Islet of Langerhans (tissue), 1 donor: Measurements from ENCODE around the gene CDC45.
"Not testable (repeated sequence)": the region's sequence is repeated elsewhere in the genome, so short reads cannot be mapped to it uniquely, and the experiment has no call there.

ENCODE experiments used
- FAIRE-seq: peaks from one replicate; lab custom pipeline; 2011; peaks lifted over from hg19 to GRCh38; lab: Jason Lieb, UNC

Gene CDC45

GRCh38 chr22:19479355-19480172, at the start of gene CDC45:
TSS of gene CDC45 (plus strand) at chr22:19479920. CDS start at chr22:19479969, 49 bp downstream.
- peak; percentile 91 for FAIRE-seq

GRCh38 chr22:19429950-19430889, 49.5 kb upstream of the CDC45 start:
- no peak for FAIRE-seq

- FAIRE-seq = no peak
These were observed 48.7 kb upstream of the CDC45 start for GRCh38 chr22:19430890-19431541.

- no peak for FAIRE-seq
These were observed 48.0 kb upstream of the CDC45 start, which contains the start of gene HIRA for GRCh38 chr22:19431649-19432132. TSS of gene HIRA (minus strand) at chr22:19431733. CDS start at chr22:19431476, 257 bp downstream.

GRCh38 chr22:19432133-19432851, 47.4 kb upstream of the CDC45 start, which contains the start of gene MRPL40:
TSS of gene MRPL40 (plus strand) at chr22:19432545. CDS start at chr22:19432555, 10 bp downstream.
- no peak for FAIRE-seq

GRCh38 chr22:19434401-19434800, 45.3 kb upstream of the CDC45 start:
- no peak for FAIRE-seq

GRCh38 chr22:19434829-19435580, 44.7 kb upstream of the CDC45 start:
- FAIRE-seq = no peak

GRCh38 chr22:19436444-19437161, 43.1 kb upstream of the CDC45 start:
- not testable (repeated sequence) for FAIRE-seq

GRCh38 chr22:19438298-19438697, 41.4 kb upstream of the CDC45 start:
- FAIRE-seq = no peak

GRCh38 chr22:19440411-19441195, 39.1 kb upstream of the CDC45 start:
- no peak for FAIRE-seq

GRCh38 chr22:19442166-19442565, 37.6 kb upstream of the CDC45 start:
- FAIRE-seq = no peak

- FAIRE-seq = no peak
These were observed 36.0 kb upstream of the CDC45 start for GRCh38 chr22:19443544-19444211.

GRCh38 chr22:19445279-19445982, 34.3 kb upstream of the CDC45 start:
- FAIRE-seq = not testable (repeated sequence)

GRCh38 chr22:19446603-19447329, 33.0 kb upstream of the CDC45 start:
- no peak for FAIRE-seq

GRCh38 chr22:19447330-19448075, 32.2 kb upstream of the CDC45 start, which contains the start of gene C22orf39:
TSS of gene C22orf39 (minus strand) at chr22:19447711. CDS start at chr22:19447688, 23 bp downstream.
- peak; percentile 33 for FAIRE-seq

- no peak for FAIRE-seq
These were observed 31.6 kb upstream of the CDC45 start for GRCh38 chr22:19448076-19448607.
